22Rv1 (cell line): ENCODE results near the gene ZNF697.

Experiments used
- ZFX ChIP-seq: fragments of 450-650 bp; IDR thresholded peaks from 2 replicates; pipeline ENCODE4 v1.6.1; 2017; ENCODE audit warnings: antibody characterized with exemption, borderline replicate concordance
- TF ChIP-seq, protein P1 (sequence below): fragments of 450-650 bp; IDR thresholded peaks from 2 replicates; pipeline ENCODE4 v1.5.1; 2017; ENCODE audit warnings: mild to moderate bottlenecking

DNA sequence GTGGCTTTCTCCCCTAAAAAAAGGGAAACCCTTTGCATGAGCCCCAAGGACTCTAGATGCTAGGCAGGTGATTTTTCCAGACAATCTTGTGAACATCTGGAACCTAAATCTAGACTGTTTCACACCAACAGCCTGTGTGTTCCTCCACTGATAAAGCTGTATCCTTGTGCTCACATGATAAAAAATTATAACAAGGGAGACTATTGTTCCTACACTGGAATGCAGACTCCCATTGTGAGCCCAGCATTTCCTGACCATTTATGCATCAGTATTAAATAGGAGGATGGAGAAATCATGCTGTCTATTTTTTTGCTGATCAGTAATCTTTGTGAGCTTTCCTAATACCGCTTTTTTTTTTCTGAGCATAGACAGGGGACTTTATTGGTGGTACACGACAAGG is 52.5 kb downstream of the ZNF697 start:
- TF ChIP-seq, protein P1, sequence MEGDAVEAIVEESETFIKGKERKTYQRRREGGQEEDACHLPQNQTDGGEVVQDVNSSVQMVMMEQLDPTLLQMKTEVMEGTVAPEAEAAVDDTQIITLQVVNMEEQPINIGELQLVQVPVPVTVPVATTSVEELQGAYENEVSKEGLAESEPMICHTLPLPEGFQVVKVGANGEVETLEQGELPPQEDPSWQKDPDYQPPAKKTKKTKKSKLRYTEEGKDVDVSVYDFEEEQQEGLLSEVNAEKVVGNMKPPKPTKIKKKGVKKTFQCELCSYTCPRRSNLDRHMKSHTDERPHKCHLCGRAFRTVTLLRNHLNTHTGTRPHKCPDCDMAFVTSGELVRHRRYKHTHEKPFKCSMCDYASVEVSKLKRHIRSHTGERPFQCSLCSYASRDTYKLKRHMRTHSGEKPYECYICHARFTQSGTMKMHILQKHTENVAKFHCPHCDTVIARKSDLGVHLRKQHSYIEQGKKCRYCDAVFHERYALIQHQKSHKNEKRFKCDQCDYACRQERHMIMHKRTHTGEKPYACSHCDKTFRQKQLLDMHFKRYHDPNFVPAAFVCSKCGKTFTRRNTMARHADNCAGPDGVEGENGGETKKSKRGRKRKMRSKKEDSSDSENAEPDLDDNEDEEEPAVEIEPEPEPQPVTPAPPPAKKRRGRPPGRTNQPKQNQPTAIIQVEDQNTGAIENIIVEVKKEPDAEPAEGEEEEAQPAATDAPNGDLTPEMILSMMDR: no peak
- TF ChIP-seq ZFX: no peak
